IMR-90 (cell line): ENCODE measurements around the gene PRKACG. TPM values are rescaled to one million over a fixed set of nuclear protein-coding genes. Genes with fewer than 3 reads are reported as not detected.

Experiments used
- ATAC-seq: fragments of 200-7000 bp; cut with Tn5 transposase; 2 replicates; pipeline ENCODE4 v1.9.1; 2020; ENCODE audit warnings: low read depth, mild to moderate bottlenecking, moderate library complexity
- BruUV-seq: library from RNA; stranded (reverse); fragments of 400-500 nt; replicated peaks from 2 replicates; lab custom pipeline; 2021; lab: Mats Ljungman, UMichigan
- CTCF ChIA-PET: fragments of 300-600 bp; formaldehyde crosslinking; extraction: SDS; loops from one replicate; lab custom pipeline; 2021; ENCODE audit warnings: antibody characterized with exemption; lab: Yijun Ruan, JAX
- POLR2A ChIA-PET: fragments of 300-600 bp; sonication (Branson Sonifier 250); formaldehyde crosslinking; loops from one replicate; lab custom pipeline; 2022; ENCODE audit warnings: antibody characterized with exemption; ENCODE audit not compliant: unreplicated experiment; lab: Charles Lee
- DNase-seq: peaks from one replicate; pipeline ENCODE4 v3.0.0; 2013
- H2AFZ ChIP-seq: replicated peaks from 2 replicates; pipeline ENCODE3; 2013; ENCODE audit warnings: low read length, mild to moderate bottlenecking; ENCODE audit not compliant: poor library complexity
- H2AK5ac ChIP-seq: 2 replicates; pipeline ENCODE4 v1.6.1; 2013; ENCODE audit warnings: low read depth, low read length, inconsistent platforms
- H2AK9ac ChIP-seq: replicated peaks from 2 replicates; pipeline ENCODE3; 2013; ENCODE audit warnings: mild to moderate bottlenecking, low read depth, low read length, moderate library complexity; ENCODE audit not compliant: poor library complexity
- H2BK120ac ChIP-seq: 2 replicates; pipeline ENCODE4 v1.6.1; 2013; ENCODE audit warnings: low read depth, low read length, inconsistent platforms
- H2BK15ac ChIP-seq: 3 replicates; pipeline ENCODE4 v1.6.1; 2013; ENCODE audit warnings: low read depth, low read length, inconsistent platforms
- H2BK20ac ChIP-seq: 2 replicates; pipeline ENCODE4 v1.6.1; 2013; ENCODE audit warnings: low read depth, mild to moderate bottlenecking, inconsistent platforms, low read length, moderate library complexity
- H2BK5ac ChIP-seq: 2 replicates; pipeline ENCODE4 v1.6.1; 2013; ENCODE audit warnings: mild to moderate bottlenecking, low read depth, low read length, inconsistent platforms; ENCODE audit not compliant: poor library complexity, severe bottlenecking
- H3K14ac ChIP-seq: replicated peaks from 2 replicates; pipeline ENCODE4 v1.6.1; 2013; ENCODE audit warnings: low read depth, low read length, inconsistent platforms
- H3K18ac ChIP-seq: 2 replicates; pipeline ENCODE4 v1.6.1; 2013; ENCODE audit warnings: low read depth, low read length, control low read depth
- H3K23ac ChIP-seq: 2 replicates; pipeline ENCODE4 v1.6.1; 2013; ENCODE audit warnings: low read depth, low read length, inconsistent platforms
- H3K27ac ChIP-seq: 2 replicates; pipeline ENCODE4 v1.5.1; 2013; ENCODE audit warnings: mild to moderate bottlenecking, control low read depth, low read length; ENCODE audit not compliant: insufficient read depth
- H3K27me3 ChIP-seq: 2 replicates; pipeline ENCODE4 v1.6.1; 2013; ENCODE audit warnings: low read length; ENCODE audit not compliant: control insufficient read depth, insufficient read depth
- H3K36me3 ChIP-seq: 2 replicates; pipeline ENCODE4 v1.6.1; 2013; ENCODE audit warnings: low read length, mixed read lengths; ENCODE audit not compliant: control insufficient read depth, insufficient read depth
- H3K4ac ChIP-seq: 2 replicates; pipeline ENCODE4 v1.6.1; 2013; ENCODE audit warnings: low read depth, low read length, inconsistent platforms
- H3K4me1 ChIP-seq: 2 replicates; pipeline ENCODE4 v1.6.1; 2013; ENCODE audit warnings: low read length, mixed read lengths; ENCODE audit not compliant: control insufficient read depth, insufficient read depth
- H3K4me2 ChIP-seq: 2 replicates; pipeline ENCODE4 v1.6.1; 2013; ENCODE audit warnings: low read depth, mild to moderate bottlenecking, control low read depth, low read length, moderate library complexity
- H3K4me3 ChIP-seq: 2 replicates; pipeline ENCODE4 v1.5.1; 2013; ENCODE audit warnings: low read depth, mild to moderate bottlenecking, control low read depth, low read length, moderate library complexity; ENCODE audit not compliant: insufficient read depth
- H3K56ac ChIP-seq: 2 replicates; pipeline ENCODE4 v1.6.1; 2013; ENCODE audit warnings: low read length, inconsistent platforms; ENCODE audit not compliant: insufficient read depth; ENCODE audit errors: extremely low read depth
- H3K79me1 ChIP-seq, 2 experiments: 2 replicates each; pipeline ENCODE4 v1.6.1; 2013; ENCODE audit warnings: low read length in 2 of 2, inconsistent platforms in 1 of 2, low read depth in 1 of 2
- H3K9ac ChIP-seq: 2 replicates; pipeline ENCODE4 v1.6.1; 2013; ENCODE audit warnings: low read depth, low read length, control low read depth
- H3K9me1 ChIP-seq: 2 replicates; pipeline ENCODE4 v1.6.1; 2013; ENCODE audit warnings: low read length, inconsistent platforms; ENCODE audit not compliant: insufficient read depth
- H3K9me3 ChIP-seq: 2 replicates; pipeline ENCODE4 v1.6.1; 2013; ENCODE audit warnings: low read length; ENCODE audit not compliant: control insufficient read depth, insufficient read depth
- H4K20me1 ChIP-seq: 2 replicates; pipeline ENCODE4 v1.6.1; 2013; ENCODE audit warnings: low read length, inconsistent platforms; ENCODE audit not compliant: insufficient read depth
- H4K5ac ChIP-seq: 2 replicates; pipeline ENCODE4 v1.6.1; 2013; ENCODE audit warnings: mild to moderate bottlenecking, low read depth, low read length, control low read depth
- H4K8ac ChIP-seq, 2 experiments: 2 replicates each; pipeline ENCODE4 v1.6.1; 2013; ENCODE audit warnings: low read depth in 2 of 2, low read length in 2 of 2, control low read depth in 1 of 2, inconsistent platforms in 1 of 2
- H4K91ac ChIP-seq: 2 replicates; pipeline ENCODE4 v1.6.1; 2013; ENCODE audit warnings: low read depth, low read length, inconsistent platforms; ENCODE audit not compliant: insufficient read depth
- CTCF ChIP-seq: conservative IDR thresholded peaks from 2 replicates; pipeline ENCODE4 v1.5.1; 2012; ENCODE audit warnings: mild to moderate bottlenecking, low read depth, low read length, improper control_type of control experiment
- MAFK ChIP-seq: IDR thresholded peaks from 2 replicates; pipeline ENCODE4 v1.6.1; 2012; ENCODE audit warnings: low read depth, low read length, improper control_type of control experiment
- USF2 ChIP-seq: fragments of 150-350 bp; IDR thresholded peaks from 2 replicates; pipeline ENCODE4 v1.6.1; 2017; ENCODE audit warnings: mild to moderate bottlenecking, antibody characterized with exemption, low read length, low read depth
- WGBS, 2 experiments: methylation state at CpG; one replicate each; pipeline versions ENCODE4 v1.1.5 to v1.1.7; 2013; ENCODE audit warnings: missing lambda C conversion rate in 2 of 2; ENCODE audit not compliant: insufficient read length in 1 of 2; ENCODE audit errors: extremely low coverage in 2 of 2; 5-methylcytosine and 5-hydroxymethylcytosine counted together
- dilution Hi-C: fragments of 300-500 bp; cut with HindIII; formaldehyde crosslinking; loops from one replicate; pipeline ENCODE4 v1.14.3; 2018; ENCODE audit warnings: low sequenced_read_pairs; ENCODE audit not compliant: unreplicated experiment
- in situ Hi-C: fragments of 300-500 bp; cut with MboI; formaldehyde crosslinking; loops from 3 replicates; pipeline ENCODE4 v1.14.3; 2019; ENCODE audit warnings: low sequenced_read_pairs, inconsistent platforms, mixed read lengths
- intact Hi-C: fragments of 100-400 bp; cut with micrococcal nuclease; formaldehyde crosslinking; loops from 2 replicates; pipeline ENCODE4 v1.10.0; 2022
- polyA plus RNA-seq, 3 experiments: library from polyadenylated mRNA; depleted of rRNA; stranded (reverse); fragments of >200 nt; gene quantifications; 2 replicates each; pipeline ENCODE4 v1.2.3, GENCODE V29; 2012; ENCODE audit warnings: low replicate concordance in 1 of 3
- total RNA-seq: library from RNA; depleted of rRNA; stranded (reverse); fragments of >200 nt; gene quantifications from 2 replicates; pipeline ENCODE4 v1.2.3, GENCODE V29; 2012

PRKACG gene
- total and polyA plus RNA-seq, 2 of the 4 experiments (the other 2 are of a cell fraction), result not detected

GRCh38 chr9:68980341-68980914 lies 33.5 kb downstream of the PRKACG start:
- Histone ChIP-seq H3K9ac (no peak overlapping the region), H2AK5ac (no peak overlapping the region)
- CTCF ChIA-PET, result no interaction called here

More at GRCh38 chr9:68980341-68980914, 33.5 kb downstream of the PRKACG start:
- no peaks in the 10 kb centered on the region for H3K4me1 ChIP-seq
- DNase-seq (no peak), ATAC-seq (no peak)
- H2AK9ac ChIP-seq, result no peak overlapping the region
- dilution Hi-C loops, result no loop called here
- no peak overlapping the region for H3K23ac ChIP-seq
- no peak overlapping the region for H3K56ac ChIP-seq
- no peak overlapping the region for H2BK20ac ChIP-seq
- no peak overlapping the region for H3K4me3 ChIP-seq
- no peak overlapping the region for H3K27ac ChIP-seq
- H2BK5ac ChIP-seq, result no peak overlapping the region
- in situ Hi-C loops, result no loop called here
- no peaks in the 10 kb centered on the region for H3K36me3 ChIP-seq
- H3K4ac ChIP-seq, result no peak overlapping the region
- H3K27me3 ChIP-seq, result peaks cover 4% of the 10 kb centered on the region
- H3K18ac ChIP-seq, result no peak overlapping the region
- no peak overlapping the region for H3K4me2 ChIP-seq
- no peak overlapping the region for H4K91ac ChIP-seq
- WGBS, 2 experiments, result 80% methylated on average over 1 of the region's 3 CpGs; no CpG with 5 or more reads in 1 of the 2 experiments
- H3K79me1 ChIP-seq, result no peaks in the 10 kb centered on the region
- H2BK120ac ChIP-seq, result no peak overlapping the region
- intact Hi-C loops, result no loop called here
- H2BK15ac ChIP-seq, result no peak overlapping the region
- H4K5ac ChIP-seq, result no peak overlapping the region
- no TSS peak for BruUV-seq
- TF ChIP-seq USF2 (no peak), CTCF (no peak), MAFK (no peak)
- H4K20me1 ChIP-seq, result no peaks in the 10 kb centered on the region
- H2AFZ ChIP-seq, result no peak overlapping the region
- POLR2A ChIA-PET, result no interaction called here
- H3K9me3 ChIP-seq, result no peaks in the 10 kb centered on the region
- no peaks in the 10 kb centered on the region for H3K9me1 ChIP-seq
- H3K14ac ChIP-seq, result no peak overlapping the region
- no peak overlapping the region for H4K8ac ChIP-seq
